Tibial artery (tissue), 4 donors: ENCODE results near the gene VAV1.
A peak's percentile ranks its signal among the peaks of the same experiment; 100 is the strongest.
"Not testable (repeated sequence)": the region's sequence is repeated elsewhere in the genome, so short reads cannot be mapped to it uniquely, and the experiment has no call there.

Source experiments
- DNase-seq, 2 donors: peaks; one replicate each; pipeline ENCODE4 v3.0.0-alpha.2; 2019
- H3K27ac ChIP-seq, 2 donors: fragments of 200-600 bp; sonication (generic) in 1 of 2; 1 replicate in 1 of 2; 2 replicates in 1 of 2; pipeline ENCODE4 v1.5.1; 2018 to 2019; ENCODE audit warnings: mild to moderate bottlenecking in 1 of 2
- H3K27me3 ChIP-seq, 2 donors: fragments of 200-600 bp; sonication (generic) in 1 of 2; one replicate each; pipeline versions ENCODE4 v1.5.1 to v1.6.0; 2016 to 2019
- H3K36me3 ChIP-seq, 3 donors: fragments of 200-600 bp; sonication (generic) in 2 of 3; one replicate each; pipeline ENCODE4 v1.5.1; 2016 to 2019; ENCODE audit warnings: mild to moderate bottlenecking in 2 of 3
- H3K4me1 ChIP-seq, 4 donors: fragments of 200-600 bp; sonication (generic) in 2 of 4; 1 replicate in 3 of 4; 2 replicates in 1 of 4; pipeline ENCODE4 v1.5.1; 2016 to 2019
- H3K4me3 ChIP-seq, 2 donors: fragments of 200-600 bp; sonication (generic) in 1 of 2; 1 replicate in 1 of 2; 2 replicates in 1 of 2; pipeline ENCODE4 v1.5.1; 2018 to 2019; ENCODE audit warnings: mild to moderate bottlenecking in 2 of 2
- H3K9me3 ChIP-seq, 3 donors: fragments of 200-600 bp; sonication (generic) in 1 of 3; one replicate each; pipeline ENCODE4 v1.5.1; 2016 to 2019
- intact Hi-C: fragments of 100-400 bp; cut with DNase I; formaldehyde crosslinking; loops from one replicate; pipeline ENCODE4 v1.15.0; 2023; ENCODE audit warnings: low total_unique reads
- TF ChIP-seq, protein P1 (sequence below), 2 experiments: fragments of 200-600 bp in 1 of 2; fragments of 450-650 bp in 1 of 2; IDR thresholded peaks; one replicate each; pipeline ENCODE4 v1.5.1; 2017 to 2019; ENCODE audit warnings: antibody characterized with exemption in 2 of 2, mild to moderate bottlenecking in 1 of 2, moderate library complexity in 1 of 2

VAV1 gene

DNA sequence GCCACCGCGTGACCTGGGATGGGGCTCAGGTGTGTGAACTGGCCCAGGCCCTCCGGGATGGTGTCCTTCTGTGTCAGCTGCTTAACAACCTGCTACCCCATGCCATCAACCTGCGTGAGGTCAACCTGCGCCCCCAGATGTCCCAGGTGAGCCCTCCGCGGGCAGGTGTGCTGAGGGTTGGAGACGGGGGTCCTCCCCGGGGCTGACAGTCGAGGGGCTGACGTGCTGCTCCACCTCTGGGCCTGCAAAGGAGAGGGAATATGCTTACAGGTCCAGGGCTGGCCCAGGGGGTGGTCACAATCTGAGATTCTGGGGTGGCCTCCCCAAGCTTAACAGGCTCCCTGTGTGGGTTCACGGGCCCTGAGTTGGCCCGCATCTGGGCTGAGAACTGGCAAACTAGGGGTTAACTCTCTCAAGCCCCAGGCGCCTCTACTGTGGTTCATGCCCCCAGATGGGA lies 386 bp downstream of the VAV1 start:
- intact Hi-C loops = no loop called here
- H3K27ac ChIP-seq = no peak overlapping the region

DNA sequence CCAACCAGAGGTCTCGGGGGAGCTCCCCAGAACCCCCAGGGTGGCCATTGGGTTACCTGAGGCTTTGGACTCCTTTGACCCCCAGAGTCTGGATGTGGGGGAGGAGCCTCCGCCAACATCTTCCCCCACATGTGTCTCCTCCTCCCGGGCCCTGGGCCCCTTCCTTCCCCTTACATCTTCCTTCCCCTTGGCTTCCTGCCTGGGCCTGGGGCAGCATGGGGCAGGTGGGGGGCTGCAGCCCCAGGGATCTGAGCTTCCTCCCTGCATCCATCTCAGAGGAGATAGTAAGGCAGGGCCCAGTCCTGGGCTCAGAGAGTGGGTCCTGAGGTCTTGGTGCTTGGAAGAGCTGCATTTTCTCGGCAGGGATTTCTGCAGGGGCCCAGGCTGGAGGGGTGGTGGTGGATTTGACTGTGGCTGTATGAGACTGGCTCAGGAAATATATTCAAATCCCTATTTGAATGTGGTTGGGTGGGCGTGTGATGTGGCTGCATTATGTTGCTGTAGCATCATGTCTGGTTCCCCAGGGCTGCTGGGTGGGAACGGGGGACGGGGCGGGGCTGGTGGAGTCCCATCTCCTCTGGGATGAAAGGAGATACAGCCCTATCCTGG lies 919 bp downstream of the VAV1 start:
- H3K4me3 ChIP-seq = peak overlapping the region; percentile 37 to 40

More for the DNA sequence above, 386 bp downstream of the VAV1 start:
- Histone ChIP-seq H3K4me3 (peak overlapping the region; percentile 37 to 40), H3K27me3 (peaks cover 0 to 27% of the 10 kb centered on the region in 2 donors), H3K36me3 (no peaks in the 10 kb centered on the region), H3K9me3 (no peaks in the 10 kb centered on the region), H3K4me1 (peaks cover 0 to under 1% (median under 1%) of the 10 kb centered on the region in 4 donors)
- no peak for DNase-seq
- TF ChIP-seq, protein P1, sequence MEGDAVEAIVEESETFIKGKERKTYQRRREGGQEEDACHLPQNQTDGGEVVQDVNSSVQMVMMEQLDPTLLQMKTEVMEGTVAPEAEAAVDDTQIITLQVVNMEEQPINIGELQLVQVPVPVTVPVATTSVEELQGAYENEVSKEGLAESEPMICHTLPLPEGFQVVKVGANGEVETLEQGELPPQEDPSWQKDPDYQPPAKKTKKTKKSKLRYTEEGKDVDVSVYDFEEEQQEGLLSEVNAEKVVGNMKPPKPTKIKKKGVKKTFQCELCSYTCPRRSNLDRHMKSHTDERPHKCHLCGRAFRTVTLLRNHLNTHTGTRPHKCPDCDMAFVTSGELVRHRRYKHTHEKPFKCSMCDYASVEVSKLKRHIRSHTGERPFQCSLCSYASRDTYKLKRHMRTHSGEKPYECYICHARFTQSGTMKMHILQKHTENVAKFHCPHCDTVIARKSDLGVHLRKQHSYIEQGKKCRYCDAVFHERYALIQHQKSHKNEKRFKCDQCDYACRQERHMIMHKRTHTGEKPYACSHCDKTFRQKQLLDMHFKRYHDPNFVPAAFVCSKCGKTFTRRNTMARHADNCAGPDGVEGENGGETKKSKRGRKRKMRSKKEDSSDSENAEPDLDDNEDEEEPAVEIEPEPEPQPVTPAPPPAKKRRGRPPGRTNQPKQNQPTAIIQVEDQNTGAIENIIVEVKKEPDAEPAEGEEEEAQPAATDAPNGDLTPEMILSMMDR (IDR thresholded peaks at IDR 0.05) = no peak

DNA sequence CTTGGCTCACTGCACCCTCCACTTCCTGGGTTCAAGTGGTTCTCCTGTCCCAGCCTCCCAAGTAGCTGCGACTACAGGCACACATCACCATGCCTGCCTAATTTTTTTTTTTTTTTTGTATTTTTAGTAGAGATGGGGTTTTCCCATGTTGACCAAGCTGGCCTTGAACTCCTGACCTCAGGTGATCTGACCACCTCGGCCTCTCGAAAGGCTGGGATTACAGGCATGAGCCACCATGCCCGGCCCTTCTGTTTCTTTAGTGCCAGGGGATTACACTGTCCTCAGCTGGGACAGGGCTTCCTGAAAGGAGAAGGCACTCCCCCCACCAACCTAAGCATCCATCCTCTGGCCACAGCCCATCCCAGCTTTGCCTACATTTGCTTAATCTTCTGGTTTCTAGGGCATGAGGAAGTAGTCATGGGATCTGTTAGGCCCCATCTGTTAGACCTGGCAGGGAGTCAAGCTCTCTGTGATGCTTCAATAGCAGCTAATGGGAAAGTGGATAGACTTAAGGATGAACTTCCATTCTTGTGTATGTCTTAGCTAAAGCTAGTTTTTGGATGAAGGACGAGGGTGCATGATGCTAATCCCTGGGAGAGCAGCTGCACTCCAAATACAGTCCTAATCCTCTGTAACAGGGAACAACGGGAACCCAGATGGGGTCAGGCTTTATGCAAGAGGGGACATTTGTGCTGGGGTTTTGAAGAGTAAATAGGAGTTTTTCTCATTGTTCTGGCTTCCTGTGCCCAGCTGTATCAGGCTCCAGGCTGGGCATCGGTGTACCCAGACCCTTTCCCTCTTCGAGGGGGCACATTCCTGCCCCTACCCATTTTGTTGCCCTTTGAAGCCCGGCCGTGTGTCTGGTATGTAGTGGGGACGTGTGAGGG lies 2.6 kb downstream of the VAV1 start:
- Histone ChIP-seq H3K27me3 (peaks cover 0 to 19% of the 10 kb centered on the region in 2 donors), H3K9me3 (no peaks in the 10 kb centered on the region), H3K36me3 (no peaks in the 10 kb centered on the region), H3K27ac (no peak overlapping the region), H3K4me1 (no peaks in the 10 kb centered on the region), H3K4me3 (no peak overlapping the region)
- peak in 1 of 2 donors; percentile 36 for DNase-seq
- intact Hi-C loops = no loop called here
- TF ChIP-seq, protein P1 (IDR thresholded peaks at IDR 0.05) = no peak

More for the DNA sequence above, 919 bp downstream of the VAV1 start:
- Histone ChIP-seq H3K4me1 (no peaks in the 10 kb centered on the region), H3K9me3 (no peaks in the 10 kb centered on the region), H3K27me3 (peaks cover 0 to 25% of the 10 kb centered on the region in 2 donors), H3K36me3 (no peaks in the 10 kb centered on the region), H3K27ac (no peak overlapping the region)
- peak in 1 of 2 donors; percentile 31 for DNase-seq
- TF ChIP-seq, protein P1 (IDR thresholded peaks at IDR 0.05) = no peak
- intact Hi-C loops = no loop called here

DNA sequence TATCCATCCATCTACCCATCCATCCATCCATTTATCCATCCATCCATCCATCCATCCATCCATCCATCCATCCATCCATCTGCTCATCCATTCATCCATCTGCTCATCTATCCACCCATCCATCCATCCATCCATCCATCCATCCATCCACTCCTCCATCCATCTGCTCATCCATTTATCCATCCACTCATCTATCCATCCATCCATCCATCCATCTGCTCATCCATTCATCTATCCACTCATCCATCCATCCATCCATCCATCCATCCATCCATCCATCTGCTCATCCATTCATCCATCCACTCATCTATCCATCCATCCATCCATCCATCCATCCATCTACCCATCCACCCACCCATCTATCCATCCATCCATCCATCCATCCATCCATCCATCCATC lies 3.5 kb downstream of the VAV1 start:
- H3K4me1 ChIP-seq, H3K27ac ChIP-seq, intact Hi-C loops, DNase-seq, H3K9me3 ChIP-seq, H3K36me3 ChIP-seq, H3K4me3 ChIP-seq: not testable (repeated sequence)
- H3K27me3 ChIP-seq = peaks cover 0 to 19% of the 10 kb centered on the region in 2 donors

DNA sequence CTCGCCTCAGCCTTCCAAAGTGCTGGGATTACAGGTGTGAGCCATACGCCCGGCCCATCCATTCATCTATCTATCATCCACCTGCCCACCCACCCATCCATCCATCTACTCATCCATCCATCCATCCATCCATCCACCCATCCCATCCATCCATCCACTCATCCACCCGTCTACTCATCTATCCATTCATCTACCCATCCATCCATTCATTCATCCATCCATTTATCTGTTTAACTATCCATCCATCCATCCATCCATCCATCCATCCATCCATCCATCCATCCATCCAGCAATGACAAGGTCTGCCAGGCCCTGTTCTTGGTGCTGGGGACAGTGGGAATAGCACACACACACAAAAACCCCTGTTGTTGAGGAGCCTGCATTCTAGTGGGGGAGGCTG lies 4.5 kb downstream of the VAV1 start:
- Histone ChIP-seq H3K4me3 (no peak overlapping the region), H3K27me3 (peaks cover 0 to 16% of the 10 kb centered on the region in 2 donors), H3K36me3 (no peaks in the 10 kb centered on the region), H3K9me3 (no peaks in the 10 kb centered on the region), H3K4me1 (no peaks in the 10 kb centered on the region), H3K27ac (no peak overlapping the region)
- intact Hi-C loops = no loop called here
- TF ChIP-seq, protein P1 (IDR thresholded peaks at IDR 0.05) = no peak
- no peak for DNase-seq

DNA sequence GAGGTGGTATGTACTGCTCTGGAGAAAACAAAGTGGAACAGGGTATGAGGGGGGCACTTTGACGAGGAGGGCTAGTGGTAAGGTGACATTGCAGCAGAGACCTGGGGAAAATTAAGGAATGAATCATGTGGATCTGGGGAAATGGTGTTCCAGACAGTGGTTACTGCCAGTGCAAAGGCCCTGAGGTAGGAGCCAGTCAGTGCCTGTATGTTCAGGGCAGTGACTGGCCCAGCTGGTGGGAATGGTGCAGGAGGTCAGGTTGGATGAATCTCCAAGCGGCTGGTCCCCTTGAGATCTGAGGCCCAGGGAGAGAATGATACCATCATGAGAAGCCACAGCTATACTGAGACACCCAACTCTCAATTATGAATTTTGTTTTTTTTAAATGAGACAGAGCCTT lies 4.9 kb downstream of the VAV1 start:
- TF ChIP-seq, protein P1 (IDR thresholded peaks at IDR 0.05) = no peak
- Histone ChIP-seq H3K4me3 (no peak overlapping the region), H3K9me3 (no peaks in the 10 kb centered on the region), H3K36me3 (no peaks in the 10 kb centered on the region), H3K27me3 (peaks cover 0 to 11% of the 10 kb centered on the region in 2 donors), H3K27ac (no peak overlapping the region), H3K4me1 (no peaks in the 10 kb centered on the region)
- no peak for DNase-seq
- intact Hi-C loops = no loop called here
